Measurements from ENCODE around the gene SLC38A9.

SLC38A9 gene

DNA sequence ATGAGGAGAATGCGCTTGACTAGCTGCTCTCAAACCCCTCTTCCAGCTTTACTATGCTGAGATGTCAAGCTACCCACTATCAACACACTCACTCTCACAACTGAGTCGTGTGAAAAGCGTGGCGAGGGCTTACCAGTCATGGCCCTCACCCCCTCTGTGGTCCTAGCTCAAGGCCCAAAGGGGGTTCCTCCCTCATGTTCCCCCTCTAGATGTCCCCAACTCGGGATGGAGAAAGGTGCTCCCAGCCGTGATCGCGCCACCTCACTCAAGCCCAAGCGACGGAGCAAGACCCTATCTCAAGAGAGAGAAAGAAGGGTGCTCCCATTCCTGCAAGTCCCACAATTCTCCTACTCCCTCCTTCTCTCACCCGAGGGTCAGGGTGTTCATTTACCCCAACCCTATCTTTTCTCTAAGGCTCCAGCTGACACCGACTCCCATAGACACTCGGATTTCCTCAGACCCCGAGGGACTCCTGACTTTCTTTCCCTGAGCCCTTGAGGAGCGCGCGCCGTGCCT, 559 bp downstream of the SLC38A9 start:
- peak overlapping the region; percentile 98 for H2AFZ ChIP-seq (ENCODE audit: low read depth, low read length)
- no peaks in the 10 kb centered on the region for H3K36me3 ChIP-seq (replicated peaks; ENCODE audit: low read depth, low read length)
- no peaks in the 10 kb centered on the region for H4K20me1 ChIP-seq (ENCODE audit: insufficient read depth, low read length)
- peak overlapping the region; percentile 96 for H3K4me3 ChIP-seq (ENCODE audit: low read length)
- H3K27ac ChIP-seq (ENCODE audit: low read length), result no peak overlapping the region
- TF ChIP-seq EZH2phosphoT487 (IDR thresholded peaks at IDR 0.05; ENCODE audit: low read depth), result no peak
- TF ChIP-seq, protein P1, sequence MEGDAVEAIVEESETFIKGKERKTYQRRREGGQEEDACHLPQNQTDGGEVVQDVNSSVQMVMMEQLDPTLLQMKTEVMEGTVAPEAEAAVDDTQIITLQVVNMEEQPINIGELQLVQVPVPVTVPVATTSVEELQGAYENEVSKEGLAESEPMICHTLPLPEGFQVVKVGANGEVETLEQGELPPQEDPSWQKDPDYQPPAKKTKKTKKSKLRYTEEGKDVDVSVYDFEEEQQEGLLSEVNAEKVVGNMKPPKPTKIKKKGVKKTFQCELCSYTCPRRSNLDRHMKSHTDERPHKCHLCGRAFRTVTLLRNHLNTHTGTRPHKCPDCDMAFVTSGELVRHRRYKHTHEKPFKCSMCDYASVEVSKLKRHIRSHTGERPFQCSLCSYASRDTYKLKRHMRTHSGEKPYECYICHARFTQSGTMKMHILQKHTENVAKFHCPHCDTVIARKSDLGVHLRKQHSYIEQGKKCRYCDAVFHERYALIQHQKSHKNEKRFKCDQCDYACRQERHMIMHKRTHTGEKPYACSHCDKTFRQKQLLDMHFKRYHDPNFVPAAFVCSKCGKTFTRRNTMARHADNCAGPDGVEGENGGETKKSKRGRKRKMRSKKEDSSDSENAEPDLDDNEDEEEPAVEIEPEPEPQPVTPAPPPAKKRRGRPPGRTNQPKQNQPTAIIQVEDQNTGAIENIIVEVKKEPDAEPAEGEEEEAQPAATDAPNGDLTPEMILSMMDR (IDR thresholded peaks at IDR 0.05; ENCODE audit: low read depth, low read length), result no peak
- H3K79me2 ChIP-seq (ENCODE audit: low read length), result 0 out of 2 replicates have a peak, but pooled peaks cover 7% of the 10 kb centered on the region
- peaks cover 9% of the 10 kb centered on the region for H3K4me1 ChIP-seq (ENCODE audit: low read length)
- peak overlapping the region; percentile 95 for H3K4me2 ChIP-seq (ENCODE audit: low read length)
- H3K27me3 ChIP-seq (ENCODE audit: low read depth, low read length), result no peaks in the 10 kb centered on the region
- H3K9me3 ChIP-seq (ENCODE audit: insufficient read depth, low read length), result no peaks in the 10 kb centered on the region
- peak overlapping the region; percentile 84 for H3K9ac ChIP-seq (ENCODE audit: low read length)

DNA sequence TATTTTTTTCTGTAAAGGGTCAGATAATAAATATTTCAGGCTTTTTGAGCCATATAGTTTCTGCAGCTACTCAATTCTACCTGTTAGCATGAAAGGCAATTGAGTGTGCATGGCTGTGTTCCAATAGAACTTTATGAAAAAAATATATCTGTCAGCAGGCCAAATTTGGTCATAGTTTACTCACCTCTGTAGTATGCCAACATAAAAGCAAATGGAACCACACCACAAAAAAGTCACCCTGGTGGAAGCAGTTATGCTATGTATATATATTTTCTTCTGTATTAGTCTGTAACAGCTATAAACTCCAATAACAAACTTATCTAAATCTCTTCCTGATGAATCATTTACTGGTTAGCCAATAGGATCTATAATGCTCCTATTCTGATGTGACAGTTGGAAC, 3.4 kb downstream of the SLC38A9 start:
- Histone ChIP-seq H4K20me1 (ENCODE audit: insufficient read depth, low read length) (no peaks in the 10 kb centered on the region), H3K9ac (ENCODE audit: low read length) (no peak overlapping the region), H3K4me1 (ENCODE audit: low read length) (peaks cover 9% of the 10 kb centered on the region), H3K9me3 (ENCODE audit: insufficient read depth, low read length) (no peaks in the 10 kb centered on the region), H3K4me3 (ENCODE audit: low read length) (no peak overlapping the region), H3K36me3 (replicated peaks; ENCODE audit: low read depth, low read length) (no peaks in the 10 kb centered on the region), H3K27ac (ENCODE audit: low read length) (no peak overlapping the region), H3K27me3 (ENCODE audit: low read depth, low read length) (no peaks in the 10 kb centered on the region), H3K79me2 (ENCODE audit: low read length) (0 out of 2 replicates have a peak, but pooled peaks cover 7% of the 10 kb centered on the region), H3K4me2 (ENCODE audit: low read length) (no peak overlapping the region), H2AFZ (ENCODE audit: low read depth, low read length) (no peak overlapping the region)
- TF ChIP-seq, protein P1 (IDR thresholded peaks at IDR 0.05; ENCODE audit: low read depth, low read length), result no peak
- TF ChIP-seq EZH2phosphoT487 (IDR thresholded peaks at IDR 0.05; ENCODE audit: low read depth), result no peak

DNA sequence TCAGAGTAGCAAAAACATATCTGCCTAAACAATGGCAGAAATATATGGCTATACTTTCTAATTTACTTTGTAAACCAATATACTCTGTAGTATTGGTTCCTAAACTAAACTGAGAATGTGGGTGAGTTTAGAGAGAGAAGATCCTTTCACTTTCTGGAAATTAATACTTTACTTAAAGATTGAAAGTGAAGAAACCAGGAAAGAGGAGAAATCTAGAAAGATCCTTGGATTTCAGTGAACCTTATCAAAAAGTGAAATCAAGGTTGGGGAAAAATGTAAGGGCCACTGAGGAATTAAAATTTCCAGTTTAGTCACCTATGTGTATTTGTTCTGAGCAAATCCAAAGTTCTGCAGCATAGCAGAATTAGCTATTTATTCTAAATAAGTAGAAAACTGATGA, 5.9 kb downstream of the SLC38A9 start:
- Histone ChIP-seq H3K79me2 (ENCODE audit: low read length) (0 out of 2 replicates have a peak, but pooled peaks cover under 1% of the 10 kb centered on the region), H3K4me3 (ENCODE audit: low read length) (no peak overlapping the region), H3K9ac (ENCODE audit: low read length) (no peak overlapping the region), H4K20me1 (ENCODE audit: insufficient read depth, low read length) (no peaks in the 10 kb centered on the region), H3K4me1 (ENCODE audit: low read length) (peaks cover 20% of the 10 kb centered on the region), H3K9me3 (ENCODE audit: insufficient read depth, low read length) (0 out of 2 replicates have a peak, but pooled peaks cover 4% of the 10 kb centered on the region), H3K27me3 (ENCODE audit: low read depth, low read length) (no peaks in the 10 kb centered on the region), H3K4me2 (ENCODE audit: low read length) (no peak overlapping the region), H3K36me3 (replicated peaks; ENCODE audit: low read depth, low read length) (peaks cover 18% of the 10 kb centered on the region), H3K27ac (ENCODE audit: low read length) (no peak overlapping the region), H2AFZ (ENCODE audit: low read depth, low read length) (no peak overlapping the region)
- no peak for TF ChIP-seq EZH2phosphoT487 (IDR thresholded peaks at IDR 0.05; ENCODE audit: low read depth)
- TF ChIP-seq, protein P1 (IDR thresholded peaks at IDR 0.05; ENCODE audit: low read depth, low read length), result no peak

DNA sequence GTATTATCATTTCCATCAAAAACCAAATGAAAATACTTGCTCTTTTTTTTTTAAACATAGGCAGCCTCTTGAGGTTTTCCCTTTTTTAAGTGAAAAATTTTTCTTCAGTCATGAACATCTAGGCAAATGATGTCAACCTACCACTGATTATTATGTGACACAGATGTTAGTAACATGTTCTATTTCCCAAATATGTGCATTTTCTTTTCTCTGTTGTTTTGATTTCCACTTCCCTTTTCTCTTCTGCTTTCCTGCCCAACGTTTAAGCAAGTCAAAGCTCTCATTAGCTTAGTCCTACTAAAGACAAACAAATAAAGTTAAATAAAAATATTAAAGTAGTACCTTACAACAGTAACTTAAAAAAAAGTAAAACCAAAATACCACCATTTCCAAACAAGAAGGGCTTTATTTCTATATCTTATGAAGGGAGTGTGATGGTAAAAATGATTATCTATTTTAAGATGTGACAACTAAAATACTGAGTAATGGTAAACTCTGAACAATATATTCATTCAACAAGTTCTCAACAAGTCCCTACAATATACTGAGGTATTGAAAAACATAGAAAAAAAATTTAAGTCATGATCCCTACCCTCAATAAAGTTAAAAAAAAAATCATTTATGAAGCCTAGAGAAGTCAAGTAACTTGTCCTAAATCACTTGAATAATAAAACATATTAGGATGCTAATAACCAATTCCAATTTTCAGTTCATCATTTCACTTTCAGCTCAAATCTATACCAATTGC, 9.4 kb downstream of the SLC38A9 start:
- H3K27ac ChIP-seq (ENCODE audit: low read length), result peak overlapping the region; percentile 42
- no peak overlapping the region for H3K4me3 ChIP-seq (ENCODE audit: low read length)
- 0 out of 2 replicates have a peak, but pooled peaks cover 12% of the 10 kb centered on the region for H3K9me3 ChIP-seq (ENCODE audit: insufficient read depth, low read length)
- no peaks in the 10 kb centered on the region for H3K27me3 ChIP-seq (ENCODE audit: low read depth, low read length)
- H3K36me3 ChIP-seq (replicated peaks; ENCODE audit: low read depth, low read length), result peaks cover 40% of the 10 kb centered on the region
- H3K4me2 ChIP-seq (ENCODE audit: low read length), result peak overlapping the region; percentile 36
- no peak overlapping the region for H2AFZ ChIP-seq (ENCODE audit: low read depth, low read length)
- H3K9ac ChIP-seq (ENCODE audit: low read length), result no peak overlapping the region
- no peaks in the 10 kb centered on the region for H4K20me1 ChIP-seq (ENCODE audit: insufficient read depth, low read length)
- TF ChIP-seq, protein P1 (IDR thresholded peaks at IDR 0.05; ENCODE audit: low read depth, low read length), result no peak
- no peak for TF ChIP-seq EZH2phosphoT487 (IDR thresholded peaks at IDR 0.05; ENCODE audit: low read depth)
- peaks cover 35% of the 10 kb centered on the region for H3K4me1 ChIP-seq (ENCODE audit: low read length)
- H3K79me2 ChIP-seq (ENCODE audit: low read length), result no peaks in the 10 kb centered on the region

All from OCI-LY3 (cell line).